Activated CD8-positive, alpha-beta memory T cell treated with anti-CD3 and anti-CD28 coated beads, Interleukin-2, amount 50 U/mL, for 24 hours (primary cell): Measurements from ENCODE around the gene PPP6C.
A peak's percentile ranks its signal among the peaks of the same experiment; 100 is the strongest.
"Not testable (repeated sequence)": the region's sequence is repeated elsewhere in the genome, so short reads cannot be mapped to it uniquely, and the experiment has no call there.

Source experiments
- DNase-seq: peaks from one replicate; pipeline ENCODE4 v3.0.0-alpha.2; 2020; ENCODE audit errors: extremely low read depth

The PPP6C gene

DNA sequence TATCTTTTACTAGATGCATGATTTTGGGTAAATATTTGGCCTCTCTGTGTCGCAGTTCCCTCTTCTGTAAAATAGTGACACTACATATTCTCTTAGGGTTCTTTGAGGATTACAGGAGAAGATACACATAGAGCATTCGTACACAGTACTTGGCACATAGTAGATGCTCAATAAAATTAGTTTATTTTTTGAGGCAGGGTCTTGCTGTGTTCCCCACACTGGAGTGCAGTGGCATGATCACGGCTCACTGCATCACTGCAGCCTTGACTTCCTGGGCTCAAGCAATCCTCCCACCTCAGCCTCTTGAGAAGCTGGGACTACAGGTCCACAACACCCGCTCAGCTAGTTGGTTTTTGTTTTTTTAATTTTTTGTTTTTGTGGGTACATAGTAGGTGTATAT lies 47.9 kb downstream of the PPP6C start:
- DNase-seq: no peak

DNA sequence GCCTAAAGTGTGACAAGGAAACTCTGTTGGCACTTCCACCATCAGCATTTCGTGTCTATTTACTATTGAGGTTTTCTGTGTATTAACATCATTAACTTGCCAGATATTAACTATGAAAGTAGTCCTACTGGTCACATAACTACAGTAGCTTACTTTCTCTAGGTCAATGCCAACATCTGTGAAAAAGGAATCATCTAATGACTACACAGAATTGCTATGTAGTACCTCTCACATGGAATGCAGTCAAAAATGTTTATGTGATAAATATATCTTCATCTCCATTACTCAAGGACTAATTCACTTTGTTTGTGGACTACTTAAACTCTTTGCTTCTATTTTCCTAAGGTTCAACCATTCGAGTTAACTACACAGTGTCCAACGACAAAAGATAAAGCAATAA lies 48.4 kb downstream of the PPP6C start:
- DNase-seq: no peak

DNA sequence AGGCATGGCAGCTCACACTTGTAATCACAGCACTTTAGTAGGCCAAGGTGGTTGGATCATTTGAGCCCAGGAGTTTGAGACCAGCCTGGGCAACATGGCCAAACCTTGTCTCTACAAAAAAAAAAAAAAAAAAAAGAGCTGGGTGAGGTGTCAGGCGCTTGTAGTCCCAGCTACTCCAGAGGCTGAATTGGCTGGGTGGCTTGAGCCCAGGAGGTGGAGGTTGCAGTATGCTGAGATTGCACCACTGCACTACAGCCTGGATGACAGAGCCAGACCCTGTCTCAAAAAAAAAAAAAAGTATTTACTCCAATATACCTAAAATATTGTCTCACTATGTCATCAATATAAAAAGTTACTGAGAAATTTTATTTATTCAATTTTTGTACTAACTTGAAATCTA lies 49.0 kb downstream of the PPP6C start:
- no peak for DNase-seq

DNA sequence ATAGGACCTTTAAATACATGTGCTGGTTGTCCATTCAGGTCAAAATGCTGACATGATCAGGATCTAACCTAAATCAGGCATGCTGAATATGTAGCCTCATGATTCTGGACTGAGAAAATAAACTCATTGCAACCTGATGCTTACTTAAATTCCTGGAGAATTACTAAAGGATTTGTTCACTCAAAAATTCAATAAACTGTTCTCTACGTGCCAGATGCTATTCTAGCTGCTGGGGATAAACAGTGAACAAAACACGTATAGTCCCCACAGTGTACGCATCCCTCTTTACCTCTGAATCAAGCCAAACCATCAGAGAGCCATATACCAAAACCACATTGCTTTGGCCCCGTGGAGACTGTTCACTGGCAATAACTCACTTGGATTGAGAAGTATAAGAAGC lies 52.4 kb downstream of the PPP6C start:
- DNase-seq: no peak

DNA sequence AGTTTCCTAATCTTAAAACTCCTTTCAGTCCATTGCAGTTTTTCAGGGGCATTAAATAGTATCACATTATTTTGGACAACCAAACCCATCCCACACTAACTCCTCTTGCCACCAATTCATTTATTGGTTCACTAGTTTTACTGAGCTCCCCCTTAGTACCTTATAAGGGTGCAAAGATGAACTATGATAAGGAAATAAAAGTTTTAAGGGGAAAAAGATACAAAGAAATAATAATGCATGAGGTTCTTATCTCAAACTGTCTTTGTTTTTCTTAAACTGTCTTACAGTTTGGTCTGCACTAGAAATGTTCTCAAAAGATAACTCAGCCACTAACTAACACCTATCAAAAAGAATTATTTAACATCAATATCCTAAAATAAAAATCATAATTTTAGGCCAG lies 54.6 kb downstream of the PPP6C start:
- DNase-seq: no peak

DNA sequence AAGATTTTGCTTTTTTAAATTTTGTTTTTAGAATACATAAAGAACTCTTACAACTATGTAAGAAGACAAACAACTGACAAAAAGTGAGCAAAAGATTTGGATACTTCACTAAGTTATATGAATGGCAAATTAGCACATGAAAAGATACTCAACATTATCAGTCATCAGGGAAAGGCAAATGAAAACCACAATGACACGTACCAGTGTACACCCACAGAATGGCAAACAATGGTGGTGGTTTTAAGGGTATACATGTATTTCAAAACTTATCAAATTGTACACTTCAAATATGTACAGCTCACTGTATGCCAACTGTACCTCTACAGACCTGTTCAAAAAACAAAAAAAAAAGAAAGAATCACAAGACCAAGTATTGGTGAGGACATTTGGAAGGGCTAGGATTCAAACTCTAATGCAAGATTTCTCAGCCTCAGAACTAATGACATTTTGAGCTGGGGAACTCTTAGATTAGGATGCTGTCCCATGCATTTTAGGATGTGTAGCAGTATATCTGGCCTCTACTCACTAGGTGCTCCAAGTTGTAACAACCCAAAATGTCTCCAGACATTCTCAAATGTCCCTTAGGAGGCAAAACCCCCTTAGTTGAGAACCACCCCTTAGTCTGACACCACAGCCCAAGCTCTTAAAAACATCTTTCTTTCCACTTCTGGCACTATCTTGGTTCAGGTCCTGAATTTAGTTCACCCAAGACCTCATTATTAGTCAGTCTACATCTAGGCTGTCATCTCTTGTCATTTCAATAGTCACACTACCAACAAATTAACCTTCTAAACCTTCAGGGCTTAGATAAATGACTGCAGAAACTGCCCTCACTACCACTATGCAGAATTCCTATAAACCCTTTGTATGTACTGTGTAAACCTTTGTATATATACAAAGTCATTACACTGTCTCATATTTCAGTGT lies 55.9 kb downstream of the PPP6C start:
- no peak for DNase-seq

DNA sequence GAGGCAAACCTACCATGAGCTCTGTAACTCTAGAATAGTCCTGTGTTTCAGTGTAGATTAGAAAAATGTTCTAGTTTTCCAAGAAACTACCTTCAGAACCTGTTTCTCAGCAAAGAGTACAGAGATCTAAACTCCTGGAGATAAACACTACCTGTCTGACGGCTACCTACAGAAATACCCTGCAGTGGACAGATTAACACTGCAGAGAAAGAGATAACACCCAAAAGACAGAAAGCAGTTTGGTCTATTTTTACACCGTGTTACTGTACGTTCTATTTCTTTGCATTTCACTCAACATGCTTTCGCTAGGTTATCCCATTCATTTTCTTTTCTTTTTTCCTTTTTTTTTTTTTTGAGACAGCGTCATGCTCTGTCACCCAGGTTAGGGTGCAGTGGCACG lies 57.8 kb downstream of the PPP6C start:
- DNase-seq: no peak

DNA sequence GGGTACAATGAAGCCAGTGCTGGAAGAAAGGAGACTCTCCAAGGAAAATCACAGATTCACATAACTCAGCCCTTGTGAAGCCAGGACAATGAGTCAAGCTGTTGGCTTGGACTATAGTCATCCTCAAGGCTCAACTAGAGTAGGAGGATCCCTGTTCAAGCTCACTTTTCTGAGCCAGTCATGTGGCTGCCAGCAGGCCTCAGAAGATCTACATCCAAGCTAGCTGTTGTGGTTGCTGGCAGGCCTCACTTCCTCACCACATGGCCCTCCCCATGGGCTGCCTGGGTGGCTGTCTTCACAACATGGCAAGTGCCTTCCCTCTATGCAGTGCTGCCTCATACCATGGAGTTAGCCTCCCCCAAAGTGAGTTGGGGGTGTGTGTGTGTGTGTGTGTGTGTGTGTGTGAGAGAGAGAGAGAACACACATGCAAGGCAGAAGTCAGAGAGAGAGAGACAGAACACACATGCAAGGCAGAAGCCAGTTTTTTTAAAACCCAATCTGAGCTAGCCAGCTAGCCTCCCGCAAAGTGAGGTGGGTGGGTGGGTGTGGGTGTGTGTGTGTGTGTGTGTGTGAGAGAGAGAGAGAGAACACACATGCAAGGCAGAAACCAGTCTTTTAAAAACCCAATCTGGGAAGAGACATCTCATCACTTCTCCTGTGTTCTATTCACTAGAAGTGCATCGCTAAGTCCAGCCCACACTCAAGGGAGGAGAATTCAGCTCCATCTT lies 63.4 kb downstream of the PPP6C start:
- DNase-seq: peak; percentile 43

DNA sequence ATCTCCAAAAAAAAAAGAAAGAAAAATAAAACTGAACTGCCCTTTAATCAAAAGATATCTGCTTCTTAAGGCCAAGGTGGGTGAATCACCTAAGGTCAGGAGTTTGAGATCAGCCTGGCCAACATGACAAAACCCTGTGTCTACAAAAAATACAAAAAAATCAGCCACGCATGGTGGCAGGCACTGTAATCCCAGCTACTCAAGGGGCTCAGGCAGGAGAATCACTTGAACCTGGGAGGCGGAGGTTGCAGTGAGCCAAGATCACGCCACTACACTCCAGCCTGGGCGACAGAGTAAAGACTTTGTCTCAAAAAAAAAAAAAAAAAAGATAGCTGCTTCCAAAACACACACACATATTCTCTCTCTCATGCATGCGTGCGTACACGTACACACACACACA lies 64.1 kb downstream of the PPP6C start:
- DNase-seq: no peak

DNA sequence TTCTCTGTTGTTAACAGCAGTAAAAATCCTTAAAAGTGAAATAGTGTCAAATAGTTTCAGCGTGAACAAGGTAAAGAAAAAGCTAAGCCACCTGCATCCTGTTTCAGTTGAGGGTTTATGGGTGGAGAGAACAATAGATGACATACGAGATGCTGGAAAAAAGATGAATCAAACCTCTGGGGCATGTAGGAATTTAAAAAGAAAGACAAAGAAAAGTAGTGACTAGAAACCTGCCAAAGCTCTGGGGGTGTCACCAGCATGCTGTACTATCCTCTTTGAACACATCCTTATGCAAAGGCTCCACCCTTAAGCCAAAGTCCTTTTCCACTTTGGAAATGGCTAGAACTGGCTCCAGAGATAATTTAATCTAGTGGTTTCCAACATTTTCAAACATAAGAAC lies 68.5 kb downstream of the PPP6C start:
- no peak for DNase-seq

DNA sequence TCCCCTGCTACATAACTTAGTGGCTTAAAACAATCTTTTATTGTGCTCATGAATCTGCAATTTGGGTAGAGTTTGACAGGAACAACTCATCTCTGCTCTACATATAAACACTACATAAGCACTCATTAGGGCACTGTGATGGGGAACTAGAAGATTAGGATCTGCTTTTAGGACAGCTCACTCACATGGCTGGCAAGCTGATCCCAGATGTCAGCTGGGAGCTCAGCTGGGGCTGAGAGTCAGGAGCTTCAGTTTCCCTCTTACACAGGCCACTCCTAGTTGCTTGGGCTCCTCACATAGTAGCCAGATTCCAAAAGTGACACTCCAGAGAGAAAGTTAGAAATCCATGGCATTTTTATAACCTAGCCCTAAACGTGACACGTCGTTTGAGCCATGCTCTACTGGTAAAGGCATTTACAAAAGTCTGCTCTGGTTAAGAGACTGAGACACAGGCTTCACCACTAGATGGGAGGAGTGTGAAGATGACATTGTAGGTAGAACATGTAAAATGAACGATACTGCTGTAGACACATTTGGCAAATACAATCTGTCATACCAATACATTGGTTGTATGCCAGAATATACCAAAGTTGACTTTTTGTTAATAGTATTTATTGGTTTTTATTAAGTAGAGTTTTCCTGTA lies 69.8 kb downstream of the PPP6C start:
- no peak for DNase-seq

DNA sequence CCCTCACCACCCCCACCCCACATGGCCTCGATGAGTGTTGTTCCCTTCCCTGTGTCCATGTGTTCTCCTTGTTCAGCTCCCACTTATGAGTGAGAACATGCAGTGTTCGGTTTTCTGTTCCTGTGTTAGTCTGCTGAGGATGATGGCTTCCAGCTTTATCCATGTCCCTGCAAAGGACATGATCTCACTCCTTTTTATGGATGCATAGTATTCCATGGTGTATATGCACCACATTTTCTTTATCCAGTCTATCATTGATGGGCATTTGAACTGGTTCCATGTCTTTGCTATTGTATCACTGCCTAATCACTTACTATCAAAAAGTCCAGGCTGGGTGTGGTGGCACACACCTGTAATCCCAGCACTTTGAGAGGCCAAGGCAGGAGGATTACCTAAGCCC lies 70.9 kb downstream of the PPP6C start:
- not testable (repeated sequence) for DNase-seq

DNA sequence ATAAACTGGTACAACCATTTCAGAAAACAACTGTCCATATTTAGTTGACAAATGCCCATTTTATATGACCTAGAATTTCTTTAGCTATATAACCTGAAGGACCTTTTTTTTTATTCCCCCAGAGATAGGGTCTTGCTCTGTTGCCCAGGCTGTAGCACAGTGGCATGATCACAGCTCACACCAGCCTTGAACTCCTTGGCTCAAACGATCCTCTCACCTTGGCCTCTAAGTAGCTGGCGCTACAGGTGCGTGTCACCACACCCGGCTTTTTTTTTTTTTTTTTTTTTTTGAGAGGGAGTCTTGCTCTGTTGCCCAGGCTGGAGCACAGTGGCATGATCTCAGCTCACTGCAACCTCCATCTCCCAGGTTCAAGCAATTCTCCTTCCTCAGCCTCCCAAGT lies 75.1 kb downstream of the PPP6C start:
- DNase-seq: not testable (repeated sequence)

DNA sequence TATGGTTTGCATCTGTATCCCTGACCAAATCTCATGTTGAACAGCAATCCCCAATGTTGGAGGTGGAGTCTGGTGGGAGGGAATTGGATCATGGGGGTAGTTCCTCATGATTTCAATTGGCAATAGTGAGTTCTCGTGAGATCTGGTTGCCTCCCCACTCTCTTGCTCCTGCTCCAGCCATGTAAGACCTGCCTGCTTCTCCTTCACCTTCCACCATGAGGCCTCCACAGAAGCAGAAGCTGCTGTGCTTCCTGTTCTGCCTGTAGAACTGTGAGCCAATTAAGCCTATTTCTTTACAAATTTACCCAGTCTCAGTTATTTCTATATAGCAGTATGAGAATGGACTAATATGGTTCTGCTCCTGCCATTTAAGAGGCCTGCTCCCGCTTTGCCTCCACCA lies 79.1 kb downstream of the PPP6C start:
- DNase-seq: no peak

DNA sequence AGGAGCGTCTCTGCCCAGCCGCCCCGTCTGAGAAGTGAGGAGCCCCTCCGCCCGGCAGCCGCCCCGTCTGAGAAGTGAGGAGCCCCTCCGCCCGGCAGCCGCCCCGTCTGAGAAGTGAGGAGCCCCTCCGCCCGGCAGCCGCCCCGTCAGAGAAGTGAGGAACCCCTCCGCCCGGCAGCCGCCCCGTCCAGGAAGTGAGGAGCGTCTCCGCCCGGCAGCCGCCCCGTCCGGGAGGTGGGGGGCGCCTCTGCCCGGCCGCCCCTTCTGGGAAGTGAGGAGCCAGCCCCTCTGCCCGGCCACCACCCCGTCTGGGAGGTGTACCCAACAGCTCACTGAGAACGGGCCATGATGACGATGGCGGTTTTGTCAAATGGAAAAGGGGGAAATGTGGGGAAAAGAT lies 81.1 kb downstream of the PPP6C start:
- DNase-seq: not testable (repeated sequence)

DNA sequence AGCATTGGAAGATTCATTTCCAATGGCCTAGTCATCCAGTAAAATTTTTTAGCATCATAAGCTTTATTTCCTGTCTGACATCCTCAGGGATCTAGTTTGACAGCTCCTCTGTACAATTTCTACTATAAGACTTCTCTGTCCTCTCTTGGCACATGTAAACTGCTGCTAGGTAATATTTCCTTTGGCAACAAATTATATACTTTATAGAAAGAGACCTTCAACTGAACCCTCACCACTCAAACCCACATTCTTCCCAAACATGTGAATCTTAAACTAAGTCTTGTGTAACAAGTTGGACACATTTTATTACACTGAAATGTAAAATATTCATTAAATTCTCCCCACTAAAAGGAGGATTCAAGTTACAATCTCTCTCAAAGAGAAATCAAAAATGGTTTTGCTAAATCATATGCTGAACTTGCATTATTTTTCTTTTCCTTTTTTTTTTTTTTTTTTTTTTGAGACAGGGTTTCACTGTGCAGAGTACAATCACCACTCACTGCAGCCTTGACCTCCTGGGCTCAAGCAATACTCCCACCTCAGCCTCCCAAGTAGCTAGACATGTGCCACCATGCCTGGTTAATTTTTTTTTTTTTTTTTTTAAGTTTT lies 83.2 kb downstream of the PPP6C start:
- no peak for DNase-seq

DNA sequence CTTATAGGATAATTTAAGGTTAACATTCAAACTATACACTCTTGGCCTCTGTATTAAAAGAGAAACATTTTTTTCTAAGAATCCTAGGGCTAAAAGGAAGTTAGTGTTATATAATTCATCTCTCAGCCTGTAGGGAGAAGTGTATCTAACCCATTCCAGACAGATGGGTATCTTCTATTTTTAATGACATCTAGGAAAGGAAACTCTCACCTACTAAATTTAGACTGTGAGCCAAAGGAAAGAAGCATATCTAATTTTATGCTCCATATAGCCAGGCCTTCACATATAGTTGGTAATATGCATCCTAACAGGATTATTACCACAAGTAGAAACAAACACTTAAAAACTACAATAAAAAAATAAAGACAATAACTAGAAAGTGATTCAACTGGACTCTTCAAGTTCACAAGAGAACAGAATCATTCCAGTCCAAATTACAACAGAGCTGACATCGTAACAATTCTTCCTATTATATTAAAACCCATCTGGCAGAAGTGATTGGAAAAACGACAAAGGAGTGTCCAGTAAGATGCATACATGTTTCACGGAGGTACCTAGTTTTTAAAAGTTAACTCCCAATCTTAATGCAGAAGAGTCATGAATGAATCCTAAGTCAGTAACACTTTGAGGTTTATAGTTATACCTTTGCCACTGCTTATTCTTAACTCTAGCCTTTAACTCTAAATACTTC lies 85.7 kb downstream of the PPP6C start:
- no peak for DNase-seq

DNA sequence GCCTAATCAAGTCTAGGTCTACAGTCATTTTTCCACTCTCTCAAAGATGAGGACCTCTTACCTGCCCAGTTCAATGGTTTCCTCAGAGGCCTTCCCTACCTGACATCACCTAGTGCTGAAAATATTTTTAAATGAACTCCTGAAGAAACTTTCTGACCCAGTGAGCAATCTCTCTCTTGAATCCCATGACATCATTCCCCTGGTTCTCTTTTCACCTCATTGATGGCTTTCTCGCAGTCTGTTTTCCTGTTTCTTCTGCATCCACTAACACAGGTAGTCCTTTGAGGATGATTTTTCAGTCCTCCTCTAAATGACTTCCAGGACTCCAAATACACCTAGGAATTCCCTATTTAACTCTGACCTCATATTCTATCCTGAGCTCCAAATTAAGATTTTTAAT lies 86.6 kb downstream of the PPP6C start:
- DNase-seq: no peak

DNA sequence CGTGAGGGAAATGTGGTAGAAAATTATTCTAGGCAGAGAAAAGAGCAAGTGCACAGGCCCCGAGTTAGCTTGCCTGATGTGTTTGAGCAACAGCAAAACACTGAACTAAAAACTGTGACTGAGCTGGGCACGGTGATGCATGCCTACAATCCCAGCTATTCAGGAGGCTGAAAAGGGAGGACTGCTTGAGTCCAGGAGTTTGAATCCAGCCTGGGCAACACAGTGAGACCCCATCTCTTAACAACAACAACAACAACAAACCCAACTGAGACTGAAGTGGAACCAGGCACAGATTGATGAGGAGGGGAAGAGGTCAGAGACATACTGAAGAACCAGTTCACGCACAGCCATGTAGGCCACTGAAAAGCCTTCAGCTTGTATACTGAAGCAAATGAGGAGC lies 88.8 kb downstream of the PPP6C start:
- no peak for DNase-seq

DNA sequence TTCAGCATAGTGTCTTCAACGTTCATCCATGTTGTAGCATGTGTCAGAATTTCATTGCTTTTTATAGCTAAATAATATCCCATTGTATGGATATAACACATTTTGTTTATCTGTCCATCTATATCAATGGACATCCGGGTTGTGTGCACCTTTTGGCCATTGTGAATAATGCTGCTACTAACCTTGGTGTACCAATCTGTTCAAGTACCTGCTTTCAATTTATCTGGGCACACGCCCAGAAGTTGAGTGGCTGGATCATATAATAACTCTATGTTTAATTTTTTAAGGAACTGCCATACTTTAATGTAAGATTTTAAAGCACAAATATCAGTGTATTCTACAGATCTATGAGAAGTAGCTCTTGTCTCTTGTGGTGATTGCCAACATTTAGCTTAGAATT lies 89.8 kb downstream of the PPP6C start:
- no peak for DNase-seq
